ENCODE results near the gene OR2AT4.
"Not testable (repeated sequence)": the region's sequence is repeated elsewhere in the genome, so short reads cannot be mapped to it uniquely, and the experiment has no call there.

Gene OR2AT4

GRCh38 chr11:75063741-75064314 is 32.8 kb downstream of the OR2AT4 start:
- no peak for DNase-seq

- DNase-seq: no peak
Observed at GRCh38 chr11:75059299-75059698, 37.4 kb downstream of the OR2AT4 start.

GRCh38 chr11:75056814-75057213 is 39.9 kb downstream of the OR2AT4 start:
- DNase-seq: no peak

GRCh38 chr11:75055511-75055910 is 41.2 kb downstream of the OR2AT4 start:
- no peak for DNase-seq

- no peak for DNase-seq
Observed at GRCh38 chr11:75052457-75052856, 44.2 kb downstream of the OR2AT4 start.

DNA sequence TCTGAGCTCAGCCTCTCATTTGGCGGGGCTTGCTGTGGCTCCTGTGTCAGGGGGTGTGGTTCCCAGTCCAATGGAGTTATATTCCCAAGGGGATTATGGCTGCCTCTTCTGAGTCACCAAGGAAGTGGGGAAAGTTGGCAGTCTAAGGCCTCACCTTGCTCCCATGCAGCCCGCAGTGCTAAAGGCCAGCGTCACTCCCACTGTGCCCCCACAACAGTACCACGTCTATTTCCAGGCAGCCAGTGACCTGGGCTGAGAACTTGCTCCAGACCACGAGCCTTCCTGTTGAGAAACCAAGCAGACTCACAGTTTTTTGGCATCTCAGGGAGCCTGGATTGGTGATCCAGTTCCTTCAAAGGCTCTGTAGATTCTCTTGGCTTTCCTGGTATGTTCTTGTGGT is 45.6 kb downstream of the OR2AT4 start:
- no peak for DNase-seq

DNA sequence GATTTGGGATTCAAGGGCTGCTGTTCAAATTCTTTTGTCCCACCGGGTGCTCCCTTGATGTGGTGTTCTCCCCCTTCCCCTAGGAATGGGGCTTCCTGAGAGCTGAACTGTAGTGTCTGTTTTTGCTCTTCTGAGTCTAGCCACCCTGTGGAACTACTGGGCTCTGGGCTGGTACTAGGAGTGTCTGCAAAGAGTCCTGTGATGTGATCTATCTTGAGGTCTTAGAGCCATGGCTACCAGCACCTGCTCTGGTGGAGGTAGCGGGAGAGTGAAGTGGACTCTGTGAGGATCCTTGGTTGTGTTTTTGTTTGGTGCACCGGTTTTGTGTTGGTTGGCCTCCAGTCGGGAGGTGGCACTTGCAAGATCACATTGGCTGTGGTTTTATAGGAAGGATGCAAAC is 46.2 kb downstream of the OR2AT4 start:
- DNase-seq: no peak

DNA sequence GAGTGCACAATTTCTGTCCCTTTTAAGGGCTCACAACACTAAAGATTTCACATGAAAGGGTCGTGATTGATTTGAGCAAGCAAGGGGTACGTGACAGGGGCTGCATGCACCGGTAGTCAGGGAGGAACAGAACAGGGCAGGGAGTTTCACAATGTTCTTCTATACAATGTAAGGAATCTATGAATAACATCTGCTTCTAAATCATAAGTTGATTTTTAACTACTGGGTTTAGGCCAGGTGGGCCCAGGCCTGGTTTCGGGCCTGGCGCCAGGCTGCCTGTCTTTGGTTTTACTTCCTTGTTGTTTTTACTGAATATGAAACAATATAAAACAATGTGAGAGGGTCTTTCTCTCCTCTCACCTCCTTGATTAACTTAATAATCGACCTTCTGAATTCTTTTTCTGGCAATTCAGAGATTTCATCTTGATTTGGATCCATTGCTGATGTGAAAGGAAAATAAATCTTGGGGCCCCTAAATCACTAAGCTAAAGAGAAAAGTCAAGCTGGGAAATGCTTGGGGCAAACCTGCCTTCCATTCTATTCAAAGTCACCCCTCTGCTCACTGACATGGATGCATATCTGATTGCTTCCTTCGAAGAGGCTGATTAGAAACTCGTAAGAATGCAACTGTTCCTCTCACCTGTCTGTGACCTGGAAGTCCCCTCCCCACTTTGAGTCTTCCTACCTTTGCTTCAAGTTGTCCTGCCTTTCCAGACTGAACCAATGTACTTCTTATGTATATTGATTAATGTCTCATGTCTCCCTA is 47.0 kb downstream of the OR2AT4 start:
- DNase-seq: not testable (repeated sequence)

GRCh38 chr11:75047191-75047590 is 49.5 kb downstream of the OR2AT4 start:
- DNase-seq: no peak

- DNase-seq: not testable (repeated sequence)
Observed at GRCh38 chr11:75046668-75047067, 50.0 kb downstream of the OR2AT4 start.

DNA sequence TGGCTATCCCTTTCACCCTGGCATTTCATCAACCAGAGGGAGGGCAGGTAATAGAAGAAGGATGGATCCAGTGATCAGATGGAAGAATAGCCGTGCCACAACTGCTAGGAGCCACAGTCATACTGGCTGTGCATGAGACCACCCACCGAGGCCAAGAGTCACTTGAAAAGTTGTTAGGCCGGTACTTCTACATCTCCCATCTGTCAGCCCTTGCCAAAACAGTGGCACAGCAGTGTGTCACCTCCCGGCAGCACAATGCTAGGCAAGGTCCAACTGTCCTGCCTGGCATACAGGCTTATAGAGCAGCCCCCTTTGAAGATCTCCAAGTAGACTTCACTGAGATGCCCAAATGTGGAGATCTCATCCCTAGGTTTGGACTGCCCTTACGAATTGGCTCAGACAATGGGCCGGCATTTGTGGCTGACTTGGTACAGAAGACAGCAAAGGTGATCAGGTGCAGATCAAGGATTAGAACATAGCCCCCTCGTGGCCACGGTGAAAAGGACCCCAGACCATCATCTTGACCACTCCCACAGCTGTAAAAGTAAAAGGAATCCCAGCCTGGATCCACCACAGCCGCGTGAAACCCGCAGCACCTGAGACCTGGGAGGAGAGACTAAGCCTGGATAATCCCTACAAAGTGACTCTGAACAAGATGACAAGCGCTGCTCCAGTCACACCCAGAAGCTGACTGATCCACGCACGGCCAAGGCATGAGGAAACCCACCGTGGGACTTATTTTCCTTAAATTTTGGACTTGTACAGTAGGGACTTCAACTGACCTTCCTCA is 52.1 kb downstream of the OR2AT4 start:
- DNase-seq: not testable (repeated sequence)

GRCh38 chr11:75041821-75042220 is 54.9 kb downstream of the OR2AT4 start:
- DNase-seq: not testable (repeated sequence)

DNA sequence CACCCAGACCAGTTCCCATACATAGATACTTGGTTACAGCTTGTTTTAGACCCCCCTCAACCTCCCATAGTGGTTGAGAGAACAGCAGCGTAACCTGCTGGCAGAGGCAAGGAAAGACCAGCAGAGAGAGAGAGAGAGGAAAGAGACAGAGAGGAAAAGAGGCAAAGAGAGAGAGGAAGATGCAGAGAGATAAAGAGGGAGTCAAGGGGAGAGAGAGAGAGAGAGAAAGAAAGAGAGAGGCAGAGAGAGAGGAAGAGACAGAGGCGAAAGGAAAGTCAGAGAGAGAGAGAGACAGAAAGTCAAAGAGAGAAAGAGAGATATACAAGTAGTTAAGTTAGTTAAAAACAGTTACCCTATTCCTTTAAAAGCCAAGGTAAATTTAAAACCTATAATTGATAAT is 55.4 kb downstream of the OR2AT4 start:
- no peak for DNase-seq

- DNase-seq: no peak
Observed at GRCh38 chr11:75040167-75040770, 56.4 kb downstream of the OR2AT4 start.

DNA sequence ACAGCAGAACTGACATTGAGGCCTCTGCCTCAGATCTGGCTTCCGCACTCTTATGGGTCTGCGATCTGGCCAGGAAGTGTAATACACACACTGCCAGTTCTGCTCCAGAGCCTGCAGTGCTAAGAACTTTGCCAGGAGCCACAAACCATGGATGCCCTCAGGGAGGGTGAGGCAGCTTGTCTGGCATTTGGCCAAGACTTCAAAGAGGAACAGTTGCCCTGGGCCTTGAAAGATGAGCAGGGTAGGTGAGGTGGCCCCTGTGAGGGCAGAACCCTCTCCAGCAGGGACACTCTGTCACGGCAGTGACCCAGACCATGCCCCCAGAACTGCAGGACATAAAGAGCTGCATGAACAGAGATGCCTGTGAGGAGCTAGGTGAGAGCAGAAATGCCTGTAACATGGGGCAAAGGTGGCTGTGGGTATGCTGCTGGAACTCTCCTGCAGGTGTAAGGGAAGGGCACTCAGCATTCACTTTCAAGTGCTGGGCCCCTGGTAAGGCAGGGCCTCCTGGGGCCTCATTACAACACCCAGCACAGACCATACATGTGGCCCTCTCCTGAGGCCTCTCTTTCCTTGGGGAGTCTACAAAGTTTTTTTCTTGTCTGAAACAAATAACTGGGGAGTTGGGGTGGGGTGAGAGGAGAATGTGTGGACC is 60.6 kb downstream of the OR2AT4 start:
- no peak for DNase-seq

GRCh38 chr11:75035256-75035655 is 61.4 kb downstream of the OR2AT4 start:
- no peak for DNase-seq

- no peak for DNase-seq
Observed at GRCh38 chr11:75033916-75034315, 62.8 kb downstream of the OR2AT4 start.

- no peak for DNase-seq
Observed at GRCh38 chr11:75032550-75032935, 64.1 kb downstream of the OR2AT4 start.

GRCh38 chr11:75031771-75032549 is 64.7 kb downstream of the OR2AT4 start:
- DNase-seq: peak; percentile 13

Data from NCI-H1105 treated with DMSO at 0.1 percent for 48 hours (cell line).